ENCODE measurements around the gene C1orf141. TPM values are rescaled to one million over a fixed set of nuclear protein-coding genes. Genes with fewer than 3 reads are reported as not detected.

The C1orf141 gene
- total and polyA plus RNA-seq, 9 of the 15 experiments (the other 6 are each of a cell fraction or from before 2014, with no cell fraction given) = not detected

DNA sequence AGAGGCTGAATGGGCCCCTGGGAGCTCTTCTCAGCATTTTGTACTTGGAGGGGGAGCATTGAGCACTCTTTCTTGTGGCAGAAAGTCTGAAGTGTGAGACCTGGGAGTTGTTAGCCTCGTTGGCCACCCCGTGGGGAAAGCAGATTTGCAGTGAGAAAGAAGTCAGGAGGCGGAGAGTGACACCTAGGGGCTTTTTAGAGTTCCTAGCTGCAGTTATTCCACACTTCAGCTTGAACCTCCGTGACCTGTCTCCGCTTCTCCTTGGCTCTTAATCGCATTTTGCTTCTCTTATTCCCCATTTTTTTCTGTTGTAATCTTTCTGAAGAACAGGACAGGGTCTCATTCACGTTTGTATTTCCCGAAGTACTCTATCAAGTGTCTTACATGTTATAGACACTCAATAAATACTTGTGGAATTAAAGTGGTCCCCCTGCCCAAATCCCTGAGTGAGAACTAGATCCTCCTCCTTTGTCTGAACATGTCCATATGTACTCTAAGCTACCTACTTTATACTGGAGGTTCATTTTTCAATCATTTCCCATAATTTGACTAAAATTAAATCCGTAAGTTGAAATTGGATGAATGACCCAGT, 14.5 kb upstream of the C1orf141 start (continued):
- TF ChIP-seq ZNF512 (tag; IDR thresholded peaks at IDR 0.05) = no peak
- no peak for TF ChIP-seq RCOR1 (IDR thresholded peaks at IDR 0.05; ENCODE audit: borderline replicate concordance in 1 of 2, low read depth in 2 of 2, low read length in 2 of 2)
- TF ChIP-seq L3MBTL2 (IDR thresholded peaks at IDR 0.05) = peak; percentile 59
- TF ChIP-seq XRCC5 (IDR thresholded peaks at IDR 0.05; ENCODE audit: low read depth, low read length) = no peak; the same call in 1 of the 2 replicates
- TF ChIP-seq SRSF1 (IDR thresholded peaks at IDR 0.05; ENCODE audit: low read depth, low read length) = no peak
- TF ChIP-seq U2AF1 (optimal IDR thresholded peaks at IDR 0.05; ENCODE audit: low read depth, low read length) = no peak
- no peak for TF ChIP-seq GMEB1 (CRISPR knock-in tag; IDR thresholded peaks at IDR 0.05)
- no peak for TF ChIP-seq CCNT2 (IDR thresholded peaks at IDR 0.05; ENCODE audit: borderline replicate concordance, extremely low read depth, insufficient read length, low read depth, low read length)
- TF ChIP-seq GTF2A2 (tag; IDR thresholded peaks at IDR 0.05) = no peak
- TF ChIP-seq HNRNPK (IDR thresholded peaks at IDR 0.05; ENCODE audit: low read depth, low read length, poor library complexity, severe bottlenecking) = no peak
- no peak for TF ChIP-seq TARDBP (IDR thresholded peaks at IDR 0.05)
- TF ChIP-seq, protein P1, sequence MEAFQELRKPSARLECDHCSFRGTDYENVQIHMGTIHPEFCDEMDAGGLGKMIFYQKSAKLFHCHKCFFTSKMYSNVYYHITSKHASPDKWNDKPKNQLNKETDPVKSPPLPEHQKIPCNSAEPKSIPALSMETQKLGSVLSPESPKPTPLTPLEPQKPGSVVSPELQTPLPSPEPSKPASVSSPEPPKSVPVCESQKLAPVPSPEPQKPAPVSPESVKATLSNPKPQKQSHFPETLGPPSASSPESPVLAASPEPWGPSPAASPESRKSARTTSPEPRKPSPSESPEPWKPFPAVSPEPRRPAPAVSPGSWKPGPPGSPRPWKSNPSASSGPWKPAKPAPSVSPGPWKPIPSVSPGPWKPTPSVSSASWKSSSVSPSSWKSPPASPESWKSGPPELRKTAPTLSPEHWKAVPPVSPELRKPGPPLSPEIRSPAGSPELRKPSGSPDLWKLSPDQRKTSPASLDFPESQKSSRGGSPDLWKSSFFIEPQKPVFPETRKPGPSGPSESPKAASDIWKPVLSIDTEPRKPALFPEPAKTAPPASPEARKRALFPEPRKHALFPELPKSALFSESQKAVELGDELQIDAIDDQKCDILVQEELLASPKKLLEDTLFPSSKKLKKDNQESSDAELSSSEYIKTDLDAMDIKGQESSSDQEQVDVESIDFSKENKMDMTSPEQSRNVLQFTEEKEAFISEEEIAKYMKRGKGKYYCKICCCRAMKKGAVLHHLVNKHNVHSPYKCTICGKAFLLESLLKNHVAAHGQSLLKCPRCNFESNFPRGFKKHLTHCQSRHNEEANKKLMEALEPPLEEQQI (IDR thresholded peaks at IDR 0.05) = no peak
- TF ChIP-seq, protein P2, sequence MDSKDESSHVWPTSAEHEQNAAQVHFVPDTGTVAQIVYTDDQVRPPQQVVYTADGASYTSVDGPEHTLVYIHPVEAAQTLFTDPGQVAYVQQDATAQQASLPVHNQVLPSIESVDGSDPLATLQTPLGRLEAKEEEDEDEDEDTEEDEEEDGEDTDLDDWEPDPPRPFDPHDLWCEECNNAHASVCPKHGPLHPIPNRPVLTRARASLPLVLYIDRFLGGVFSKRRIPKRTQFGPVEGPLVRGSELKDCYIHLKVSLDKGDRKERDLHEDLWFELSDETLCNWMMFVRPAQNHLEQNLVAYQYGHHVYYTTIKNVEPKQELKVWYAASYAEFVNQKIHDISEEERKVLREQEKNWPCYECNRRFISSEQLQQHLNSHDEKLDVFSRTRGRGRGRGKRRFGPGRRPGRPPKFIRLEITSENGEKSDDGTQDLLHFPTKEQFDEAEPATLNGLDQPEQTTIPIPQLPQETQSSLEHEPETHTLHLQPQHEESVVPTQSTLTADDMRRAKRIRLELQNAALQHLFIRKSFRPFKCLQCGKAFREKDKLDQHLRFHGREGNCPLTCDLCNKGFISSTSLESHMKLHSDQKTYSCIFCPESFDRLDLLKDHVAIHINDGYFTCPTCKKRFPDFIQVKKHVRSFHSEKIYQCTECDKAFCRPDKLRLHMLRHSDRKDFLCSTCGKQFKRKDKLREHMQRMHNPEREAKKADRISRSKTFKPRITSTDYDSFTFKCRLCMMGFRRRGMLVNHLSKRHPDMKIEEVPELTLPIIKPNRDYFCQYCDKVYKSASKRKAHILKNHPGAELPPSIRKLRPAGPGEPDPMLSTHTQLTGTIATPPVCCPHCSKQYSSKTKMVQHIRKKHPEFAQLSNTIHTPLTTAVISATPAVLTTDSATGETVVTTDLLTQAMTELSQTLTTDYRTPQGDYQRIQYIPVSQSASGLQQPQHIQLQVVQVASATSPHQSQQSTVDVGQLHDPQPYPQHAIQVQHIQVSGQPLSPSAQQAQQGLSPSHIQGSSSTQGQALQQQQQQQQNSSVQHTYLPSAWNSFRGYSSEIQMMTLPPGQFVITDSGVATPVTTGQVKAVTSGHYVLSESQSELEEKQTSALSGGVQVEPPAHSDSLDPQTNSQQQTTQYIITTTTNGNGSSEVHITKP (IDR thresholded peaks at IDR 0.05; ENCODE audit: partially characterized antibody) = no peak
- TF ChIP-seq YBX1 (IDR thresholded peaks at IDR 0.05) = no peak
- no peak for TF ChIP-seq NEUROD1 (IDR thresholded peaks at IDR 0.05; ENCODE audit: borderline replicate concordance, low read depth, low read length, partially characterized antibody)
- no peak for TF ChIP-seq PYGO2 (tag; IDR thresholded peaks at IDR 0.05)
- no peak for TF ChIP-seq ZNF780A (CRISPR knock-in tag; IDR thresholded peaks at IDR 0.05)
- TF ChIP-seq CHD4 (IDR thresholded peaks at IDR 0.05; ENCODE audit: insufficient read depth, insufficient replicate concordance, low read depth, low read length, poor library complexity, severe bottlenecking) = no peak
- no peak for TF ChIP-seq MEIS2 (IDR thresholded peaks at IDR 0.05; ENCODE audit: partially characterized antibody)
